Myocyte (in vitro differentiated cells): Measurements from ENCODE around the gene GNAT1. TPM values are rescaled to one million over a fixed set of nuclear protein-coding genes. Genes with fewer than 3 reads are reported as not detected.
A peak's percentile ranks its signal among the peaks of the same experiment; 100 is the strongest.
"Not testable (repeated sequence)": the region's sequence is repeated elsewhere in the genome, so short reads cannot be mapped to it uniquely, and the experiment has no call there.

ENCODE experiments used
- DNase-seq: peaks from one replicate; pipeline ENCODE4 v3.0.0-alpha.2; 2012; ENCODE audit warnings: low read depth
- total RNA-seq: library from RNA; depleted of rRNA; stranded (reverse); fragments of >200 nt; gene quantifications from 2 replicates; pipeline ENCODE4 v1.2.3, GENCODE V29; 2014

Gene GNAT1
- total RNA-seq, 1 donor from 2014 or later = 1.9 TPM

DNA sequence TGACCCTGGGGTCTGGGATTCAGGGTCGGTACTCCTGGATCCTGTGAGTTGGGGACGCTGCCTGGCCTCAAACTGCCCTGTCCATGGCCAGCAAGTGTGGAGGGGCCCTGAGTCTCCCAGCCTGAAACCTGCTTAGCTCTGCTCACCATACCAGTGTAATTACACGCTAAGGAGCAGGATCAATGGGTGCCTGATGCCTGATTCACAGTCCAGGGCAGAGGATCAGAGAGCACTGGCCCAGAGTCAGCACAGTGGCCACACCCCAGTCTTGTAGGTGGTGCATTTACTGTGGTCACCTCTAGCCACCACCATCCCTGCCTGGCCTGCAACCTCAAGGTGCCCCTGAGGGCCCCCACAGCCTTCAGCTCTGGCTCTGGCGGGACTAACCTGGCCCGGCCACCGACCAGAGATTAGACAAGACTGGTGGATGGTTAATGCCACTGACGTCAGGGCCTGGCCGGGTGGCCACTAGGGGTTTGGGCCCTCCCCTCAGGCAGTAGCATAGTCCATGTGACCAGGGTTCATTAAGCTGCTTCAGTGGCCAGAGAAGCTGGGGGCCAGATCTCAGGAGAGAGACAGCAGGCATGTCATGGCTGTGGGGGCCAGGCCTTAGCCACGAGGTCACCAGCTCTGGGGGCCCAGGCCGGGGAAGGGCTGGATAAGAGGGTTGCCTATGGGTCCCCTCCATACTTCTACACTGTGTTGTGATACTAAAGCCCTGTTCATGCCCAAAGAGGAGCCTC, 10.3 kb downstream of the GNAT1 start:
- DNase-seq = no peak

DNA sequence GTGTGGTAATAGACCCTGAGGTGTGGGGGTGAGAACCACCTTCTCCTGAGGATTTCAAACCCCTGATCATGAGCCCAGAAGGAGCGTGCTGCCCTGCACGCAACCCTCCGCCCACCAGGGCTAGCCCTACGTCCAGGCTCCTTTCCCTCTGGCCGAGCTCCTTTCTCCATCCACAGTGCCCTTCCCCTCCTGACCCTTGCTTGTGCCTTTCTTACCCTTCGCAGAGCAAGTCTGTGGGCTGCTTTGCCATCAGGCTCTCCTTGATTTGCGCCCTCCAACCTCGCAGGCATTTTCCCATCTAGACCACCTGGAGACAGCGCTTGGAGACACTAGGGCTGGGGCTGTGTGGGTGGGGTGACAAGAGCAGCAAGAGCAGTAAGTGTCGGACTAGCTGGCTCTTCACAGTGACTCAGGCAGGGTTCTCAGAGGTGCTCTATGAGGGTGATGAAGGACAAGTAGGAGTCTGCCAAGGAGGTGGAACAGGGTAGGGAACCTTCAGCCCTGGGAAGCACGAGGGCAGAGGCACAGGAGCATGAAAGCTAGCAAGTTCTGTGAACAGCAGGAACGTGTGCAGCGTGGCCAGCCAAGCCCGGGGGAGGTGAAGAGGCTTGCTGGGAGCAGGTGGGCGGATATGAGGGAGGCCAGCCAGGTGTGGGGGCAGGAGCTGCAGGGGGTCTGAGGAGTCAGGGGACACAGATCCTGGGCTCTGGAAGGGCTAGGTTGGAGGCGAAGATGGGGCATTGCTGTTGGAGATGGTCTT, 11.1 kb downstream of the GNAT1 start:
- DNase-seq = no peak

DNA sequence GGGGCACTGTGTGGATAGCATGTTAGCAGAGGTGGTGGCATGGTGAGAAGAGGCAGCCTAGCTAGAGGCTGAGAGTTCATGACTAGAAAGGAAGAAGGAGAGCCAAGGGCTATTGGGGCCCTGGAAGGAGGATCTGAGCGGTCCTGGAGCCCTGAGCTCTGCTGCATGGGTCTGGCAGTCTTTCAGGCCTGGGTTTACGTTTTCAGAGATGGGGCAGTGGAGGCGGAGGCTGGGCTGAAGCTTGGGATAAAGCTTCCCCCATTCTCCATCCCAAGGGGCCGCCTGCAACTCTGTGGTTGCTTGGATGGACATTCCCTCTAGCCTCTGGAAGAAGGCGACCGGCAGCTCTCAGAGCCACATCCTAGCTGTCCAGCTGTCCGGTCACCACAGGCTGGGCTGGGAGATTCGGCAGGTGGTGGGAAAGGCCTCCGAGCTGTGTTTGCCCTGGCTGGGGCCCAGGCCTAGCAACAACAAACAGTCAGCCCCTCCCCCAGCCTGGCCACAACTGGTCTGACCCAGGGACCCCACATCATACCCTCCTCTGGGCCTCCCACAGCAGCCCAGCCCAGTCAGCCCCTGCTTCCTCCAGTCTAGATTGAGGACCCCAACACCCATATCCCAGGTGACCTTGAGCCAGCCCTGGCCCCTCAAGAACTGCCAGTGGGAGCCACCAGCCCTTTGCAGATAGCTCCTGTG, 11.9 kb downstream of the GNAT1 start:
- peak; percentile 97 for DNase-seq

DNA sequence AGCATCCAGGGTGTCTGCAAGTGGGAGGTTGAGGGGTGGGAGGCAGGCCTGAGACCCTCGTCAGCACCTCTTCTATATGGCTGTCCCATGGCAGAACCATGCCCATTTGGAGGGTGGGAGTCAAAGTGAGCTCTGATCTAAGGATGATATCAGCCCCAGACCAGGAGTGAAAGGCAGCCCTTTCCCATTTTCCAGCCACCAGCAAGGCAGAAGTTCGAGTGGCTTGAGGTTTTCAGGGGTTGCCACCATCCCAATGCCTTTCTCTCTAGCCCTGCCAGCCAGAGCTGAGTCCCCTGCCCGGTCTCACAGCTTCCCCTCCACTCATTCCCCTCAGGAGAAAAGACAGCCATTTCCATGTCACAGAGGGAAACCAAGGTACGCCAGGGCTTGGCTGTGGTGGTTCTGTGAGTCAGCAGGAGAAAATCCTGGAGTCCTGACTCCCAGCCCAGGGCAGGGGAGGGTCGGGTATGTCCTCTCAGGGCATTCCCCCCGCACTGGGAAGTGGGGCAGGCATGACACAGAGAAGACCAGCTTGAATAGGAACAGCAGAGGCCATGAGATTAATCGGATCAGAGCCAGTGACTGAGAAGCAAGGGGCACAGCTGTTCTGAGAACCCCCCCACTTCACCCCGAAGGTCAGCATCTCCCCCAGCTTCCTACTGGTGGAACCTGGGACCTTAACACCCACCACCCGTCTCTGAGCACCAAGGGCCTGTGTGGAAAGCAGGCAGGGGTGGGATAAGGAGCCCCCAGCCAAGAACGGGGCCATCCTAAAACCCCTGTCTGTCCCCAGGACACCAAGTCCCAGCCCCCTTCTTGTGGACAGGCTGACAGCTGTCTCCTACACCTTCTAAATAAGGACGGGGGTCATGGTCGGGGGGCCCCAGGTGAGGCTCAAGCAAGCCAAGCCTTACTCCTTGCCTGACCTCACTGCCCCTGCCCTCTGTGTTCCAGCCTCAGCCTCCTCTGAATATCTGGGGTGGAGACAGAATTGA, 12.7 kb downstream of the GNAT1 start:
- DNase-seq = peak; percentile 68

DNA sequence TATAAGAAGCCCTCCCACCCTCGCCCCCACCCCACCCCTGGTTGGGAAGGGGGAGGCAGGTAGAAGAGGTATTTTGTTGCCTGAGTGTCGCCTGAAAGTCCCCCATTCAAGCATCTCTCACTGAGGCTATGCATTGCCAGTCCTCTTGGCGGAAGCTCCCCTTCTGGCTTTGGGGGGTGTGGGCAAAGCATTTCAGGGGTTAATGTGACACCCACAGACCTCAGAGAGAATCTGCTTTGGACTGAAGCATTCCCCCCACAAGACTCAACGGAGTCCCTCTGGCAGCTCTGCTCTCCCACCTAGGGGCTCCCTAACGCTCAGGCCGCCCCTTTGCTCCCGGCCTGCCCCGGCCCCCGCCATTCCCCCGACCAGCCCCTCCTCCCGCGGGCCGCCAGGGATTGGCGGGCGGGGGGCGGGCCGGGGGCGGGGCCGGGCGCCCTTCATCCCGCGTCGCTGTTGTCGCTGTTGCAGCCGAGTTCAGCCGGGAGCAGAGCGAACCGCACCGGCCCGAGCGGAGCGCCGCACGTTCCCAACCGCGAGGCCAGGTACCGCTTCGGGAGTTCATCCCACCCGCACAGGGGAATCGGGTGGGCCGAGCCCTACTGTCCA, 13.5 kb downstream of the GNAT1 start, which contains the start of gene SLC38A3:
Gene SLC38A3, plus strand, starts transcription at position 468 of the 609 bp plus-strand sequence. CDS start 8,929 bp downstream, outside the sequence.
- DNase-seq = no peak

DNA sequence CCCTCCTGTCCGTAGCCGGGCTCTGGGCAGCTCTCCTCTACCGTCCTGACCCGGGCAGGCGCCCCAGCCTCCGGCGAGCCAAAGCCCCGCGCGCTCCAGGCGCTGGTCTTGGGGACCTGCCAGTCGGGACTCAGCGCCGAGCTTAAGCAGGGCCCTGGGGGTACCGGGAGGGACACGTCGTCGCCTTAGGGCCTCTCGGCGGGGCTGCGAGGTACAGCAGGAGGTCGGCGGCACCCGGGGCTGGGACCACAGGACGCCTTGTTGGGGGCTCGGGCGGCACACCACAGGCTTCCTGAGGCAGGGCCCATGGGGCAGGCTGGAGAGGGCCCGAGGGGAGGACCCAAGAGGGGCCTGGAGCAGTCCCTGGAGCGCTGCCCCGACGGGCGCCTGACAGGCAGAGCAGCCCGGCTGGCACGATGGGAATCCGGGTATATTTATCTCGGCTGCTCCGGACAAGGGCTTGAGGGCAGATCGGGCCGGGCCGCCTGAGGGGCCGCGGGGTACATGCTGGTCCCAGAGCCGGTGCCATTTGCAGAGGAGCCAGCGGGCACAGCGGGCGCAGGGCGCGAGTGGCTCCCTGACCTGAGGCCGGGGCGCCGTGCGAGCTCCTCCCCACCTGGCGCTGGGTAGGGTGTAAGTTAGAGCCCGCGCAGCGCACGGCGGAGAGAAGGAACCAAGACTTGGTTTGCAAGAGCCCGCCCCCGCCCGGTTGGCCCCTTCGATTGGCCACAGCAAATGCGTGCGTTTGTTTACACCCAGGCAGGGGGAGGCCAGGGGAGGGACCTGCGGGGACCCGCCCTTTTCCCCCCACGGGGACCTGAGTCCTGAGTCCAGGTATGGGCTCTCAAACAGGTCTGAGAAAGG, 14.2 kb downstream of the GNAT1 start:
- DNase-seq = no peak

DNA sequence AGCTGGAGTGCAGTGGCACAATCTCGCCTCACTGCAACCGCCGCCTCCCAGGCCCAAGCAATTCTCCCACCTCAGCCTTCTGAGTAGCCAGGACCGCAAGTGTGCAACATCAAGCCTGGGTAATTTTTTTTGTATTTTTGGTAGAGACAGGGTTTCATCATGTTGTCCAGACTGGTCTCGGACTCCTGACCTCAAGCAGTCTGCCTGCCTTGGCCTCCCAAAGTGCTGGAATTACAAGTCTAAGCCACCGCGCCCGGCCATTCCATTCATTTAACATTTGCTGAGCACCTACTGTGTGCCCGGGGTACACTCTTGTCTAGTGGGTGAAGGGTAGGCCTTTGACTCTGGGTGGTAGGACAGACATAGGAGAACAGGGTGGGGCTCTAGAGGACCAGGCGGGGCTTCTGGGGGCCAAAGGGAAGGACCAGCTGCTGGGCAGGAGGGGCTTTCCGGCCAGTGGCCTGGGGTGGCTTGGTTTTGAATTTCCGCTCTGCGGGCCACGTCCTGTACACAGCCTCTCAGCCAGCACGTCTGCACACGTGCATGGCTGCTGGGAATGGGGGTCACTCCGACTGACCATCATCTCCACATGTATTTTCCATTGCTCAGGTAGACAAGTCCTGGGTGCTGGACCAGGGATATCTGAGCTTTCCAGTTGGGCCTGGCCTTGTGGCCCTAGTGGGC, 16.1 kb downstream of the GNAT1 start:
- no peak for DNase-seq

DNA sequence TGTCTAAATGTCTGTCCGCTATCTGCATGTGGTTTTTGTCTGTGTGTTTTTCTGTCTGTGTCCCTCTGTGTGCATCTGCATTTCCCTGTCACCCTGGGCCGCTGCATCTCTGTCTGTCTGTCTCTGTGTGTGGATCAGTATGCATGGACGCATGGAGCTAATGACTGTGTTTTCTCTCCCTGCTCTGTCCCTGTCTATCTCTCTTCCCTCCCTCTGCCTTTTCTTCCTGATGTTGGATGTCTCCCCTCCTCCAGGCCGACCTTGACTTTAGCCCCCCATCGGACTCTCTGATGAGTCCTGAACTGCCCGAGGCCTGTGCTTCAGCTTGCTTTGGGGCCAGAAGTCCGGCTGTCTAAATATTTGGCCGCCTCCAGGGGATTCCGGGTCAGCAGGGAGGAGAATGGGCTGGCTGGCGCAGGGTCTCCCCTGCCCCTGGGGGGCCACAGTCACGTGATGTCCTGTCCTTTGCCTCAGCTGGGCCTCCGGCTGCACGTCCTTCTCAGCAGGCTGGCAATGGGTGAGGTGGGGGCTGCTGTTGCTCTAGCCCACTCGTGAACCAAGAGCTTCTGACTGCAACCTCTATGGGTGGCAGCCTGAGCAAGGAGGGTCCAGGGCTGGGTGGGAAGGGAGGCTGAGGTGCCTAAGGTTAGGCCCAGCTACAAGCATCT, 17.4 kb downstream of the GNAT1 start:
- DNase-seq = no peak

DNA sequence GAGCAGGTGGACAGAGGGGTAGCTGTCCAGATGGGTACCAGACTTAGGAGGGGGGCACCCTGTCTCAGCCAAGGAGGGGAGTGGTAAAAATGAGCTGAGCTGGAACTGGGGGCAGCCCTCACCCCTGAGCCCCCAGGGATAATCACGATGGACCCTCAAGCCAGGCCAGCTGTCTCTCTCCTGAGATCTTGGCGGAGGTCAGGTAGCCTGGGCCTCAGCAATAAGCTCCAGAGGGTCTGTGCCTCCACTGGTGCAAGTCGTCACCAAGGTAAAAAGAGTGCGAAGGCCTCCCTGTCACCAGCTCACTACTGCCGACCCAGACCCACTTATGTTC, 18.7 kb downstream of the GNAT1 start:
- no peak for DNase-seq

DNA sequence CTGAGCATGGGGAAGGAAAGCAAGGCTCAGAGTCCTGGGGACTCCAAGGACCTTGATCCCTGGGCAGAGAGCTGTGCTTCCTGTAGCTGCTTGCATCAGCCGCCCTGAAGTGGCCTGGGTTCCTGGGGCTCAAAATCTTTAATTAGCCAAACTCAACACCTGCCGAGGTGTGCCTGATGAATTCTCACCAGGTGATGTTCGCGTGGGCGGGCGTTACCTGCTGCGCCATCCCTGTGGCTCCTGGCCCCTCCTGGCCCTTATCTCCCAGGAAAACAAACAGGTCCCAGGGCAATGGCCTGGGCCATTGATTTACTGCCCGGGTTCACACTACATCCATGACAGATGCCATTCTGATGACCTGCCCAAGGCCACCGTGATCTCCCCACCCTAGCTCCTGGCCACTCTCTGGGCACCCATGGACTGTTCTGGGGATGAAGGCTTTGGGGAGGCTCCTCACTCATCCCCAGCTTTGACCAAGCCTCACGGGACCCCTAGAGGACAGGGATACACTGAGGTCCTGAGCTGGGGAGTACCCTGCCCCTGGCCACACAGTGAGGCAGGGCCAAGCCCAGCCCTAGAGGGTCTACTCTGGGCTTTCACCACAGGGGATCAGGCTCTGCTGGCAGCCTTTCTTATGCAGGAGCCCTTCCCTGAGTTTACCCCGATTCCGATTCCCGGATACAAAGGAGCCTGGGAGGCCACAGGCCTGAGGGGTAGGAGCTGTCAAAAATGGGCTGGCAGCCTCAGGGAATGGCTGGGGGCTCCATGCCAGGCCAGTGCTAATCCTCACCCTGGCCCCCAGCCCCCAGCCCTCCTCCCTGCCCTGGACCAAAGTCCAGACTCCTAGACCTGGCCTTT, 19.3 kb downstream of the GNAT1 start:
- no peak for DNase-seq

DNA sequence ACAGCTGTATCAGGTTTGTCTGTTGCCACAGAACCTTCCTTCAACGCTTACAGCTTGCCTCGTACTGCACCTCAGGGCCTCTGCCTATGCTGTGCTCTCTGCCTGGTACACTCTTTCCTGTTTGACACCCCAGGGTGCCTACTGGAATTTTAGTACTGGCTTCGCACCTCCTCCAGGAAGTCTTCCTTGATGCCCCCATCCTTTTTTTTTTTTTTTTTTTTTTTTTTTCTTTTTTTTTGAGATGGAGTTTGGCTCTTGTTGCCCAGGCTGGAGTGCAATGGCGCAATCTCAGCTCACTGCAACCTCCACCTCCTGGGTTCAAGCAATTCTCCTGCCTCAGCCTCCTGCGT, 19.9 kb downstream of the GNAT1 start:
- not testable (repeated sequence) for DNase-seq

DNA sequence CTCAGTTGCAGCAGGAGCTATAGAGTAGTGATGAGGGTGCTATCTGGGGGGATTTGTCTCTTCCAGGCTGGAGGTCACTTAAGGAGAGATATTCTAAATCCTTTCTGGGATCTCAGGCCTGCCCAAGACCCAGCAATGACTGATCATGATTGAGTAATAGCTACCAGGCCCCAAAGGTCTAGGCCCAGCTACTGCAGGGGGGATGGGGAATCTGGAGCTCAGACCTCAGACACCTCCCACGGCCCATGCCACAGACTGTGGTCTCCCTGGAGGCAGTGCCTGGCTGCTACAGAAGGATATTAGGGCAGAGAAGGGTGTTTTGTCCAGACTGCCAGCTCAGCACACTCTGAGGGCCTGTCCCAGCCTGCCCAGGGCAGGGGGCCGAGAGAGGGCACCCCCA, 20.5 kb downstream of the GNAT1 start:
- peak; percentile 59 for DNase-seq

DNA sequence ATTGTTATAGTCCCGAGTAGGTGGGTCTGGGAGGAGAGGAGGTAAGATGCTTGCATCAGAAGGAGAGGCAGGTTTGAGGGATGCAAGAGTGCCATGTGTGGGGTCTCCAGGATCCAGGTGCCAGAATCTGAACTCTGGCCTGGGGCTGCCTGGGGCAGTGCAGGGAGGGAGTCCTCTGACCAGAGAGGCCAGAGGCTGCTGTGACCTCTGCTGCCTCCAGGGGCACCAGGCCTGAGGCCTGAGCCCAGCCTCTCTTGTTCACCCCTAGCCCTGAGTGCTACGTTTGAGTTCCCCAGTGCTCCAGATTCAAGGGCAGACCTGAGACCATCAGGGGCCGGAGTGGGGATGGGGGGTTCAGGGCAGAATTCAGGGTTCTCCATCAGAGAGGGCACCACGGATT, 21.1 kb downstream of the GNAT1 start:
- DNase-seq = no peak

DNA sequence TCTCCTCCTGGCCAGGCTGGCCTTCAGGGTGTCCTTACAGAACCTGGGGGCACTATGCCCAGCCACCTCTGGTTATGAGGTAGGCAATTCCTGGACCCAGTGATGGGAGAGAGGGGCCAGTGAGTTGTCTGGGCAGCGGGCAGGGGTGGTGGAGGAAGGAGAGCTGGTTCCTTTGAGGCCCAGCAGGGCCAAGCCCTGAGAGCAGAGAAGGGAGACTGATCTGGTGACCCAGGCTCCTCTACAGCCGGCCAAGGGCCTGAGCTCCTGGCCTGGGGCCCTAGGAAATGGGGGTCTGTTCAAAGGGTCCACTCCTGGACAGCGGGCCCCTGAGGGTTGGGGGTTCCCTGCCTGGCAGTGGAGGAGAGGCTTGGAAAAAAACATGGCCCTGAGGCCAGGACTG, 21.6 kb downstream of the GNAT1 start:
- no peak for DNase-seq

DNA sequence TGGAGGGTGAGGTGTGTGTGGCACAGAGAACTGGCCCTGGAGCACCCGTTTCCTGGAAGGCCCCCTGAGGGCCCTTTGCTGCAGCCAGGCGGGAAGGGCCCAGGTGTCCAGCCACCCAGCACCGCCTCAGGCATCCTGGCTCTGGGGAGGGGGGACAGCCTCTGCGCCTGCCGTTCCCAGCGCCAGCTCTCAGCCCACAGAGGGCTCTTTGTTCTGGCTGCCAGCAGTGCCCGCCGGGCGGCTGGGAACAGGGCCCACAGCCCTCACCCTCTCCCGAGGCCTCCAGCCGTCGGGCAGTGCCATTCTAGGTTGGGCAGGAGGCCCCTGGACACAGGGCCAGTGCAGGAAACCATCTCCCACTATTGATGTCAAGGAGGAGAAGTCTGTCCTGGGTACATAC, 22.0 kb downstream of the GNAT1 start:
- no peak for DNase-seq

DNA sequence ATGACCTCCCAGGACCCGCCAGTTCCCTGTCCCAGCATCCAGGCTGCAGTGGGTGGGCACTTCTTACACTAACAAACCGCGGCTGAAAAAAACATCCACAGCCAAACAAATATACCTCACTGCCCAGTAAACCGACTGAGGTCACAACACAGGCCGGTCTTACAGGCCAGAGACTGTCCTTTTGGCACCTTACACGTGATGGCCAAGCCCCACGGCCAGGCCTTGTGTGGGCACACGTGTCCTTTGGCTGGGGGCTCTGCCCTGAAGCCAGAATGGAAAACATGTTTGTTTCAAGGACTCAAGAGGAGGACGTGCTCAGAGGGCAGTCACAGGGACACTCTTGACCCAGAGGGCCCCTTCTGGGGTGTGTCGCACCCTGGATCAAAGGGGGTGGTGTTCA, 23.4 kb downstream of the GNAT1 start:
- no peak for DNase-seq

DNA sequence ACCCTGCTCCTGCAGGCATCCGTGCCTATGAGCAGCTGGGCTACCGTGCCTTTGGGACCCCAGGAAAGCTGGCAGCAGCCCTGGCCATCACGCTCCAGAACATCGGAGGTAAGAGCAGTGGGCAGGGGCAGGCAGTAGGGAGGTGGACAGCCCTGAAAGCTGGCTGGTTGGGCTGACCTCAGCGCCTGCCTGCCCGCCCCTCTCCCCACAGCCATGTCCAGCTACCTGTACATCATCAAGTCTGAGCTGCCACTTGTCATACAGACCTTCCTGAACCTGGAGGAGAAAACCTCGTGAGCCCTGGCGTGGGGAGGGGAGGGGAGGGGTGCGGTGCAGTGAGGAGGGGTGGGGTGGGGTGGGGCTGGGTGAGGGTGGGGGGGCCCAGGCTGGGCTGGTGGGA, 24.1 kb downstream of the GNAT1 start:
- DNase-seq = no peak

DNA sequence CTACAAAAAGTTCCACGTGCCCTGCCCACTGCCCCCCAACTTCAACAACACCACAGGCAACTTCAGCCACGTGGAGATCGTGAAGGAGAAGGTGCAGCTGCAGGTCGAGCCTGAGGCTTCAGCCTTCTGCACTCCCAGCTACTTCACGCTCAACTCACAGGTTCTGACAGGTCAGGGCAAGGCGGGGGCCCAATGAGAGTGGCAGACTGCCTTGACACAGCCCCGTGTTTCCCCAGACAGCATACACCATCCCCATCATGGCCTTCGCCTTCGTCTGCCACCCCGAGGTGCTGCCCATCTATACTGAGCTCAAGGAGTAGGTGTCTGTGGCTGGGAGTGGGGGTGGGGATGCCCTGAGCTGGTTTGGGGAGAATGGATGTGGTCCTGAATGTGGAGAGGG, 26.3 kb downstream of the GNAT1 start:
- no peak for DNase-seq
